ES-I3 (cell line): Measurements from ENCODE around the gene TRIM65.

Experiments used
- H3K36me3 ChIP-seq: 2 replicates; pipeline ENCODE4 v1.6.1; 2013; ENCODE audit warnings: mild to moderate bottlenecking, low read length, control low read depth, moderate library complexity; ENCODE audit not compliant: insufficient read depth
- H3K4me1 ChIP-seq: 2 replicates; pipeline ENCODE4 v1.6.1; 2013; ENCODE audit warnings: mild to moderate bottlenecking, control low read depth, low read length; ENCODE audit not compliant: insufficient read depth
- H3K9ac ChIP-seq: 2 replicates; pipeline ENCODE4 v1.6.1; 2013; ENCODE audit warnings: low read depth, mild to moderate bottlenecking, low read length, moderate library complexity
- H3K9me3 ChIP-seq: 2 replicates; pipeline ENCODE4 v1.6.1; 2013; ENCODE audit warnings: mild to moderate bottlenecking, low read length, moderate library complexity; ENCODE audit not compliant: control insufficient read depth, insufficient read depth

The TRIM65 gene

DNA sequence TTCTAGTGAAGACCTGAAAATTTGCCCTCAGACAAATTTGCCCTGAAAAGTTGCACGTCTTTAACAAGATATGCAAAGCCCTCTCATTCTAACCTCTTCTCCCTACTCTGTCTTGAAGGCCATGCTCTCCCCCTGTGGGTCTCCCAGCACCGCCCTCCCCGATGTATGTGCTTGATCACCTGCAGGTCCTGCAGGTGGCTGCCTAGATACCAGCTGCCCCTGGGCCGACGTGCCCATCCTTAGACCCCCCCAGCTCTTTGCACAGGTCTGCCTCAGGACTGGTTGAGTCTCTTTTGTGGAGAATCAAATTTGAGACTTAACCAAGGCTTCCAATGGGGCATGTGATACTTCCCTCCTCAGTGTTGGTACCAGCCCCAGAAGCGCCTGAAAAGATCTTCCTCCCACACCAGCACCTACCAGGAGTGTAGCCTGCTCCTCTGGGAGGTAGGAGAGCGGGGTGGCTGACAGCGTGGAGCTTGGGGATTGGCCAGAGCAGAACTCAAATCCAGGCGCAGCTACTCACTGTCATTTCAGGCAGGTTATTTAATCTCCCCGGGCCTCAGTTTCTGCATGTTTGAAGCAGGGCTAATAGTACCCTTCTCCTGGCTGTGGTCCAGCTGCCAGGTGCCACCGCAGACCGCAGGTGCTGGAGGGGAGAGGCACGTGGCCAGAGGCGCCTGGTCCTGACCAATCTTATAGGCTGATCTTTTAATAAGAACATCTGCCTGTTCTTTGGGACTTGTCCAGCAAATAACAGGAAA, 12.5 kb upstream of the TRIM65 start:
- no peaks in the 10 kb centered on the region; the same call in 1 of the 2 replicates for H3K4me1 ChIP-seq
- no peaks in the 10 kb centered on the region for H3K9me3 ChIP-seq
- no peak overlapping the region for H3K9ac ChIP-seq
- no peaks in the 10 kb centered on the region for H3K36me3 ChIP-seq

DNA sequence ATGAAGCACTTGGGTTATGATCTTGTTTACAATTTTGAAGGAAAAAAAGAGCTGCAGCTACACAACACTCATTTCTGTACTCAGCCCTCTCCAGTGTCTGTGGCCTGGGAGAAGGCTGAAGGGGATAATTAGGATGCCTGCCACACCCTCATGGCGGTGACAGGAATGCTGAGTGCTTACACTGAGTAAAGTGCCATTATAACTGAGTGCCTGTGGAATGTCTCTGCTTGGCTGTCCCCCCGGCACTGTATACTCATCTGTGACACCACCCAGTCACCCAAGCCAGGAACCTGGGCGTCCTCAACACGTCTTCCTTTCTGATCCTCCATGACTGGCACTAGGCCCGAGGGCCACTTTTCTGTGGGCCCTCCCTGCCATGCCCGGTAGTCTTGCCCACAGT, 11.4 kb upstream of the TRIM65 start:
- Histone ChIP-seq H3K9me3 (no peaks in the 10 kb centered on the region), H3K9ac (no peak overlapping the region), H3K36me3 (no peaks in the 10 kb centered on the region), H3K4me1 (no peaks in the 10 kb centered on the region; the same call in 1 of the 2 replicates)

DNA sequence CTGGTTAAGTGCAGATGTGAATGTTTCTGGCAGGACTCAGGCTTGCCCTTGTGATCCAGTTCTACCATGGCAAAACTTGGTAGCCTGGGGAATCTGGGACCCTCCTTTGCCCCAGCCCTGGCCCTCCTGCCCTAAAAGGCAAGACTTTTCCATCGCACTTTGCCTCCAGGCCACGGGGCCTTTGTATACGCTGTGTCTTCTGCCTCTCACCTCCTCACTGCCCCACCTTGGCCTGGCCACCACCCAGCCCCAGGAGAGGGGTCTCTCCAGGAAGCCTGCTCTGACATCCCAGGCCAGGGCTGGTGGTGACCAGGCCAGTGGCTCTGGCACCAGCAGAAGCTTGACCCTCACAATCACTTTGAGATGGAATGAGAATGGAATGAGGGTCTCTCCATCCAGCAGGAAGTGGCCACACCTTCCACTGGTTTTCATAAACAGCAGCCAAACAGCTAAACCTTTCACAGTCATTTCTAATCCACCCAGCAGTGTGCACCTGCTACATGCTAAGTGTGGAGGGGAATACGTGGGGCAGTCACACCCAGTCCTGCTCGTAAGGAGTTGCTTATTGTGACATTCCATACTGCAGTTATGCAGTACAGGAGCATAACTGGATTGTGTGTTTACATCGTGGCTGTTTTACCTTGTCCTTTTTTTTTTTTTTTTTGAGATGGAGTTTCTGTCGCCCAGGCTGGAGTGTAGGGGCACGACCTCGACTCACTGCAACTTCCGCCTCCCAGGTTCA, 9.6 kb upstream of the TRIM65 start:
- Histone ChIP-seq H3K36me3 (peaks cover 6% of the 10 kb centered on the region; the same call in 1 of the 2 replicates), H3K9me3 (no peaks in the 10 kb centered on the region), H3K4me1 (no peaks in the 10 kb centered on the region; the same call in 1 of the 2 replicates), H3K9ac (no peak overlapping the region)

DNA sequence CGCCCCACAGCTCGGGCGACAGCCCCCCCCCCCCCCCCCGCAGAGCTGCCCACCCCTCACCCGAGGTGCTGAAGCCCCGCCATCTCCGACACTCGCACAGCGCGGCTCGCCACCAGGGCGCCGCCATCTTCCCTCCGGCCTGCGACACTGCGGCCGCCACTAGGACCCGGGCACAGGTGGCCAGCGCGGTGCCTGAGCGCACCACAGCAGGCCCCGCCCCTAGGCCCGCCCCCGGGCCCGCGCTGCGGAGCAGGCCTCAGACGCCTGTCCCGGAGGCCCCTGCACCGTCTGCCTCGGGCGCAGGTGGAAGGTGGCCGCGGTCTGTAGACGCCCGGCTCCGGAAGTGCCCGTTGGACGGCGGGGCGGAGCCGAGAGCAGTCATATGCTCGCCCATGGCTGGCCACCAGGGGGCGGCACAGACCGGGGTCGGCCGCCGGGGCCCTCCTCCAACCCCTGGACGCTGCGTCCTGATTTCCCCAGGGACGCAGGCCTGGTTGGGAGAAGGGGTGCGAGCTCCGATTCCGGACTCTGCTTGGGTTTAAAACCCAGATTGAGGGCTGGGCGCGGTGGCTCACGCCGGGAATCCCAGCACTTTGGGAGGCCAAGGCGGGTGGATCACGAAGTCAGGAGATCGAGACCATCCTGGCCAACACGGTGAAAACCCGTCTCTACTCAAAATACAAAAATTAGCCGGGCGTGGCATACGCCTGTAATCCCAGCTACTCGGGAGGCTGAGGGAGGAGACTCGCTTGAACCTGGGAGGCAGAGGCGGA, 8.2 kb upstream of the TRIM65 start, which contains the start of gene MRPL38:
TSS of gene MRPL38 (minus strand) at position 136 of the 773 bp plus-strand sequence. CDS start at position 127, 9 bp downstream.
- H3K36me3 ChIP-seq, result peaks cover 13% of the 10 kb centered on the region; the same call in 1 of the 2 replicates
- peak within 1 kb of the TSS; percentile 78 for H3K9ac ChIP-seq
- H3K4me1 ChIP-seq, result no peaks in the 10 kb centered on the region; the same call in 1 of the 2 replicates
- no peaks in the 10 kb centered on the region for H3K9me3 ChIP-seq

DNA sequence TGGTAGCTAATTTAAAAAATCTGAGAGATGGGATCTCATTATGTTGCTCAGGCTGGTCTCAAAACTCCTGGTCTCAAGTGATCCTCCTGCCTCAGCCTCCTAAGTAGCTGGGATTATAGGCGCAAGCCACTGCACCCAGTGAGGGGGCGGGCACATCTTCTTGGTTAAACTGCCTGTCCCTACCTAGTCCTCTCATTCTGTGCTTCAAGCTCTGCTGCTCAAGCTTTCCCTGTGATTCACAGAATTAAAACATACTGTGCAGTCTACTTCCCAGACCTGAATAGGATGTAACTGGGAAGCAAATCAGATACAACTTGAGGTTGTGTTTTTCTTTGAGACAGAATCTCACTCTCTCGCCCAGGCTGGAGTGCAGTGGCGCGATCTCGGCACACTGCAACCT, 5.7 kb upstream of the TRIM65 start:
- H3K36me3 ChIP-seq, result peaks cover 14% of the 10 kb centered on the region; the same call in 1 of the 2 replicates
- H3K9ac ChIP-seq, result no peak overlapping the region
- no peaks in the 10 kb centered on the region for H3K9me3 ChIP-seq
- H3K4me1 ChIP-seq, result no peaks in the 10 kb centered on the region; the same call in 1 of the 2 replicates

DNA sequence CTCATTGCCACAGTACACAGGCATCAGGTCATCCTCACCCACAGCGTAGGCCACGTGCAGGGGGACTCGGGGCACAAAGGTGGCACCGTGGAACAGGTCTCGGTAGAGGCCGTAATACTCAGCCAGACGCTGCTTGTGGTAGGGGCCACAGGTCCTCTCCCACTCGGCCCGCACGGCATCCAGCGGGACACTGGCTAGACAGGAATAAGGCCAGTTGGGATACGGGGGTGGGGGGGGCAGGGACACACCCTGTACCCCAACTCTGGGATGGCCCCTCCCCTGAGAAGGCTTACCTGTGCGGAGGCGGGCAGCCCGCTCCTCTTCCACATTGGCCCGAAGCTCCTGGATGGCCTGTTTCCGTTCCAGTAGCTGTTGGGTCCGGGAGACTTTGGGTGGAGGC, 5.0 kb upstream of the TRIM65 start:
- no peak overlapping the region for H3K9ac ChIP-seq
- no peaks in the 10 kb centered on the region; the same call in 1 of the 2 replicates for H3K4me1 ChIP-seq
- no peaks in the 10 kb centered on the region for H3K9me3 ChIP-seq
- peaks cover 14% of the 10 kb centered on the region; the same call in 1 of the 2 replicates for H3K36me3 ChIP-seq

DNA sequence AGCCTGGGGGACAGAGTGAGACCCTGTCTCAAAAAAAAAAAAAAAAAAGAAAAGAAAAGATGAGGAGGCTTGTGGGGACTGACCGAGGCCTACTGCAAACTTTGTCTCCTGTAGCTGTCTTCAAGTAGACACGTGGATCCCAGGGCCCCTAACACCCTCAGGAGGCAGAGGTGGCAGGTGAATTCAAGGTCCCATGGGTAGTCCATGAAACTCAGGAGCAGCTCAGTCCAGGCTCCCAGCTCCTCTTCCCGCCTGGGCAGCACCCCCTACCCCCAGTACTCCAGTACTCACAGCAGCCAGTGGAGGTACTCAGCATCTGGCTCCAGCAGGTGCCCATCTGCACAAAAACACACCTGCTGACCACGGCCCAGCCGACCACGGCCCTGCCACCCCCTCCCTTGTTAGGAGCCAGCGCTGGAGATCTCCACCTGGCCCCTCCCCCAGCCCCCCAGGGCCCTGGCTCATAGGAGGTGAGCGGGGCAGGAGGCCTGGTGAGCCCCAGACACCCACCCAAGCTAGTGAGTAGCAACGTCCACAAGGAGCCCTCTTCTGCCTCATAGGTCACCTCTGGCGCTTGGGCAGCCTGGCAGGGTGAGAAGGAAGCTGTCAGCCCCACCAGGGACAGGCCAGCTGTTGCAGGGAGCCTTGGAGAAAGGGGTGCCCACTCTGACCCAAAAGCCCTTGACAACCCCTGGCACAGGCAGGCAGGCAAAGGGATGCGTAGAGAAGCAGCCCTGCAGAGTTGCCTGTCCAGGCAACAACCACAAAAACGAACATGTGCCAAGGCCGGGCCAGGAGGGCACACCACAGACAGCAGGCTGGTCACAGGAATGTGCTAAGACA, 4.2 kb upstream of the TRIM65 start:
- no peaks in the 10 kb centered on the region; the same call in 1 of the 2 replicates for H3K4me1 ChIP-seq
- no peaks in the 10 kb centered on the region for H3K9me3 ChIP-seq
- H3K9ac ChIP-seq, result no peak overlapping the region
- peaks cover 14% of the 10 kb centered on the region; the same call in 1 of the 2 replicates for H3K36me3 ChIP-seq

DNA sequence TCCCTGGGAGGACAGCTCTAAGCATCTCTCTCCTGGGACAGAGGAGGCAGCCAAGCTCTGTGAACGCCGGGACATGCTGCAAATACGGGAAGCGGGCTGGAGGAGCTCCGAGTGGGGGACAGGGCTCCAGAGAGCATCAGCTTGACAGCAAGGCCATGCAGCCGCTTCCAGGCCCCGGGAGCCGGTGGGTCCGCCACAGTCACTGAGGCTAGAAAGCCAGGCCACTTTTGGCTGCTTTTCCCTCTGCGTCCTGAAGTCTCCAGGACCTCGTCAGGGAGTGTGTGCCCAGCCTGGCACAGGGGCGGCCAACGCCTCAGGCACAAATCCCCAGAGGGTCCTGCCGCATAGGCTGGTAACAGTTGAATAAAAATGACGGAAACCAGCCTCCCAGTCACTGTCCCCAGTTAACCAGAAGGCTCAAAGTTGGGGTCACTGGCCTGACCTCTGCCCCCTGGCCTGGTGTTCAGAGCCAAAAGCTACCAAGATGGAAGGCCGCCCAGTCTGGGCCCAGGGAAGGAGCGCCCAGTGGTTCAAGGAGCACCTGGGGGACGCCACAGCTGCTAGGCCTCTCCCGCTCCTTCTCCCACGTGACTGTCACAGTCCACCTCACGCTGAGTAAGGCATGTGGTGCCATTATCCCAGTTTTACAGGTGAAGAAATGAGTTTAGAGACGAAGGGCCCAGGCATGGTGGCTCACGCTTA, 3.2 kb upstream of the TRIM65 start:
- Histone ChIP-seq H3K36me3 (peaks cover 14% of the 10 kb centered on the region; the same call in 1 of the 2 replicates), H3K9ac (no peak overlapping the region), H3K4me1 (peaks cover 7% of the 10 kb centered on the region; the same call in 1 of the 2 replicates), H3K9me3 (no peaks in the 10 kb centered on the region)

DNA sequence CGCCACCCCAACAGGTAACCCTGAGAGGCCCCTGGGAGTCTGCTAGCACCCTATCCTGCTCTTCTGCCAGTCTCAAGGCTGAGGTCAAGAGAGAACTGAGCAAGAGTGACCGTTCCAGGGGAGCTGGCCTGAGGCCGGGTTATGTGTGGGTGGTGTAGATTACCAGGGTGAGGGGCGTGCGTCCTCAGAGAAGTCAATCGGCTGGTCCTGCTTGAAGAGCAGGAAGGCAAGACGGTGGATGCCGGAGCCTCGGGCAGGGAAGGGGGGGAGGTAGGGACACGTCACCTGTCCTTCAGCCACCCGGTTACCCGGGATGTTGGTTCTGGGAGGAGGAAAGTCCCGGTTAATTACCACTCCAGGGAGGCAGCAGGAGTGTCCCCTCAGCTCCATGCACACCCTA, 2.6 kb upstream of the TRIM65 start:
- Histone ChIP-seq H3K9ac (no peak overlapping the region), H3K4me1 (peaks cover 13% of the 10 kb centered on the region; the same call in 1 of the 2 replicates), H3K9me3 (no peaks in the 10 kb centered on the region), H3K36me3 (peaks cover 14% of the 10 kb centered on the region; the same call in 1 of the 2 replicates)

DNA sequence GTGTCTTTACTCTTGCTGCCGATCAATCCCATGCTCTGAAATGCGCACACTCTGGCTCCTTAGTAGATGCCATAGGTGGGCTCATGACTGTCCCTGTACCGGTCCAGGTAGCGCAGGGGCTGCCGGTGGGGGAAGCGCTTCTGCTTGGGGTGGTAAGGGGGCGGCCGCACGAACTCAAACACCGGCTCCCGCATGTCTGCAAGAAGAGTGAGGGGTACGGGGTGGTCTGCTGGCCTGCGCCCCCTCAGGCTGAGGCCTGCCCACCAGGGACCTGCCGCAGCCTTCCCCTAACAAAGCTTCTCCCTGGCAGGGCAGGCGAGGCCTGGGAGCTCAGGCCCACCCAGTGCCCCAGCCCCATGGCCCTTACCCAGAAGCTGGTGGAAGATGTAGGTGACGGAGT, 2.0 kb upstream of the TRIM65 start:
- no peaks in the 10 kb centered on the region for H3K9me3 ChIP-seq
- peaks cover 14% of the 10 kb centered on the region; the same call in 1 of the 2 replicates for H3K36me3 ChIP-seq
- no peak overlapping the region for H3K9ac ChIP-seq
- H3K4me1 ChIP-seq, result peaks cover 18% of the 10 kb centered on the region; the same call in 1 of the 2 replicates

DNA sequence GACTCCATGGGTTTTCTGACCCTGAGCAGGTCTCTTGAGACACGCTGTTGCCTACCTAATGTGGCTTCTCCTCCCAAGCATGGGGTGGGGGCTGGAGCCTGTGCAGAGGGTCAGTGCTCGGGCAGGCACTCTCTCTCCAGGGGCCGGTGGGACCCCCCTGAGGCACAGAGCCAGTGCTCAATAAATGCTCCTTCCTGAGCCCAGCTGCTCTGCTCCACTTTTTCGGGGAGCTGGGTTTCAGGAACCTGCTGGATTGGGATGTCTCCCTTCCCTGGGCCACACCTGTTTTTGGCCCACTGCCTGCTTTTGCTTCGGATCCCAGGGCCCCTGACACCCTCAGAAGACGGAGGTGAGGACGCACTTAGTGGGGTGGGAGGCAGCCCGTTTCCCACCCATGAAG, 1.3 kb upstream of the TRIM65 start:
- Histone ChIP-seq H3K9ac (no peak overlapping the region), H3K9me3 (no peaks in the 10 kb centered on the region), H3K4me1 (peaks cover 20% of the 10 kb centered on the region; the same call in 1 of the 2 replicates), H3K36me3 (peaks cover 14% of the 10 kb centered on the region; the same call in 1 of the 2 replicates)

DNA sequence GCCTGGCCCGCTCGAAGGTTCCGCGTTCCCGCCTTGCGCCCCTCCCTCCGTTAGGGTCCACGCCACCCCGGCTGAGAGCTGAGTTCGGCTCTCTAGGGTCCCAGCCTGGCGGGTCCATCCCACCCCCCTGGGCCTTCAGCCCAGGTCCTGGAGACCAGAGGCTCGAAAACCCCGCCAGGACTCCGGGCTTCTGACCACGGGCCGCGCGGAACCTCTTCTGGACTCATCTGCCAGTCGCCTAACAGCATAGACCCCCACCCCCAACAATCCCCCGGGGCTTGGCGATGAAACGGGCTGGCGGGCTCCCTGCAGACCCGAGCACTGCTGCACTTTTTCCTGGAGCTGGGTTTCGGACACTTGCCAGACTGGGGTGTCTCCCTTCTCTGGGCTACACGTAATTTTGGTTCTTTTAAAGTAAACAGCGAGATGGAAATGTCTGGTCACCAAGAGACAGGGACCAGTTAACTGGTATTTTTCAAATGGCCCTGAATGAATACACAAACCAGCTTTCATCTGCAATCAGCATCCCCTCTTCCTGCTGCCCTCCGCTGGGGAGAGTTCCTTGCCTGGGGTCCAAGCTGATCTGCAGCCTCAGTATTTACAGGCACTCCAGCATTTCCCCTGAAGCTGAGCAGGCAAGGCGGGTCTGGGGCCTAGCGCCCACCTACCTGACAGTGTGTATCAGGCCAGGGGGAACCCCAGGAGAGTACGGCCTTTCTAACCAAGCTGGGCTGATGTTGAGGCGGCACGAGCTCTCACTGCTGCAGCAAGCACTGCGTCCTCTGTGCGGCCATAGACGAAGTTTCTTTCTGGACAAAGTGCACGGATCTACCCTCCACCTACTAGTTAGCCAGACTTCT, 639 bp upstream of the TRIM65 start:
- Histone ChIP-seq H3K36me3 (peaks cover 13% of the 10 kb centered on the region; the same call in 1 of the 2 replicates), H3K9ac (peak overlapping the region; percentile 77), H3K9me3 (no peaks in the 10 kb centered on the region), H3K4me1 (peaks cover 20% of the 10 kb centered on the region; the same call in 1 of the 2 replicates)
